ENCODE measurements around the gene RBSN. TPM values are rescaled to one million over a fixed set of nuclear protein-coding genes. Genes with fewer than 3 reads are reported as not detected.

RBSN gene
- total RNA-seq, 8 experiments from 2014 or later, result 13.6 to 32.3 (median 26.4) TPM

DNA sequence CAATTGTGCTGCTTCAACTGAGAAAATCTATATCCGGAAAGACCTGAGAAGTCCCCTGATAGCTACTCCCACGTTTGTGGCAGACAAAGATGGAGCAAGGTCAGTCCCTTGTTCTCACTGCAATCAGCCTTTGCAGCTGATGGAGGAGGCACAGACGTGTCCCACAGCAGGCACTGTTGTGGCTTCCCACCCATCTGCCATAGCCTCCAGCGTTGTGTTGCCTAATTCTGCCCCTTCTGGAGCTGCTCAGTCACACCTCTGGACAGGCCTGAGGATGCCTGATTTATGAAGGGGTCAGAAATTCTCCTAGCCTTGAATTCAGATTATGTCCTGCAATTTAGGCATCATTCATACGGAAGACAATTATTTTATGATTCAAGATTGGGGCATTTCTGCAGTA is 75.7 kb downstream of the RBSN start:
- H3K4me3 ChIP-seq, result no peak overlapping the region
- in situ Hi-C loops (cut with MboI; ENCODE audit: low pct_unique_long_range_greater_than_20kb in 2 of 9, low sequenced_read_pairs in 9 of 9, unreplicated experiment in 9 of 9), result no loop called here
- H3K27ac ChIP-seq, result no peak overlapping the region
- no peaks in the 10 kb centered on the region for H3K4me1 ChIP-seq (replicated peaks in 1 of 2)
- 50 to 100% (median 81%) methylated on average over 1 to 4 of the region's 5 CpGs; no CpG with 5 or more reads in 2 of the 10 experiments for WGBS, 10 experiments
- ATAC-seq (replicated peaks in 6 of 8), result peak in 3 of 8 experiments; percentile 46 to 61 (median 59)

Other genes starting within 250 kb of the RBSN start
- 10 to 100 TPM; 20.1 to 67.9 (median 32.0) TPM for gene NR2C2, start 151.6 kb downstream of the RBSN start, total RNA-seq
- 10 to 100 TPM; 25.0 to 99.9 (median 32.3) TPM for gene MRPS25, start 33.8 kb downstream of the RBSN start, total RNA-seq
- 10 to 100 TPM; 23.4 to 44.3 (median 32.6) TPM for gene CAPN7, start 107.1 kb upstream of the RBSN start, total RNA-seq
- gene SH3BP5, start 233.4 kb upstream of the RBSN start, total RNA-seq, result 100 to 1,000 TPM in 1 of 8 experiments, 10 to 100 TPM in 7; 14.3 to 140 (median 38.9) TPM